Activated CD4-positive, alpha-beta T cell treated with anti-CD3 and anti-CD28 coated beads, Interleukin-2, amount 10 ng/mL, durations not matched to agents 24 days and 14 days (primary cell): ENCODE data around the gene FAM89B. TPM values are rescaled to one million over a fixed set of nuclear protein-coding genes. Genes with fewer than 3 reads are reported as not detected.

ENCODE experiments used
- DNase-seq: peaks from one replicate; pipeline ENCODE4 v3.0.0; 2022
- H3K27ac Mint-ChIP-seq: one replicate; pipeline ENCODE4 v1.8.0; 2022; ENCODE audit warnings: mild to moderate bottlenecking, mixed read lengths
- H3K27me3 Mint-ChIP-seq: one replicate; pipeline ENCODE4 v1.8.0; 2022; ENCODE audit warnings: mixed read lengths
- H3K36me3 Mint-ChIP-seq: one replicate; pipeline ENCODE4 v1.8.0; 2022; ENCODE audit warnings: low read depth, mild to moderate bottlenecking, mixed read lengths
- H3K4me1 Mint-ChIP-seq: one replicate; pipeline ENCODE4 v1.8.0; 2021; ENCODE audit warnings: mixed read lengths
- H3K4me3 Mint-ChIP-seq: one replicate; pipeline ENCODE4 v1.8.0; 2022; ENCODE audit warnings: mild to moderate bottlenecking, moderate library complexity, mixed read lengths
- H3K9me3 Mint-ChIP-seq: one replicate; pipeline ENCODE4 v1.8.0; 2021; ENCODE audit warnings: mixed read lengths
- intact Hi-C: fragments of 100-400 bp; cut with micrococcal nuclease; formaldehyde crosslinking; loops from one replicate; pipeline ENCODE4 v1.15.1; 2023
- total RNA-seq: library from RNA; stranded (reverse); gene quantifications from 2 replicates; pipeline ENCODE4 v1.2.3, GENCODE V29; 2022

FAM89B gene
- total RNA-seq, 1 donor from 2014 or later, result 42.4 TPM

GRCh38 chr11:65569164-65569972 lies 3.0 kb upstream of the FAM89B start:
- H3K36me3 Mint-ChIP-seq, result peaks cover 39% of the 10 kb centered on the region
- H3K4me1 Mint-ChIP-seq, result peaks cover 55% of the 10 kb centered on the region
- no peaks in the 10 kb centered on the region for H3K27me3 Mint-ChIP-seq
- no peak for DNase-seq
- H3K9me3 Mint-ChIP-seq, result no peaks in the 10 kb centered on the region
- H3K4me3 Mint-ChIP-seq, result peak overlapping the region; percentile 97
- H3K27ac Mint-ChIP-seq, result peak overlapping the region; percentile 99
- intact Hi-C loops, result loop anchor here (1.0 to 2.0 kb wide), 2 partner anchors 10 to 17 kb away; no protein-coding TSS in a partner anchor

DNA sequence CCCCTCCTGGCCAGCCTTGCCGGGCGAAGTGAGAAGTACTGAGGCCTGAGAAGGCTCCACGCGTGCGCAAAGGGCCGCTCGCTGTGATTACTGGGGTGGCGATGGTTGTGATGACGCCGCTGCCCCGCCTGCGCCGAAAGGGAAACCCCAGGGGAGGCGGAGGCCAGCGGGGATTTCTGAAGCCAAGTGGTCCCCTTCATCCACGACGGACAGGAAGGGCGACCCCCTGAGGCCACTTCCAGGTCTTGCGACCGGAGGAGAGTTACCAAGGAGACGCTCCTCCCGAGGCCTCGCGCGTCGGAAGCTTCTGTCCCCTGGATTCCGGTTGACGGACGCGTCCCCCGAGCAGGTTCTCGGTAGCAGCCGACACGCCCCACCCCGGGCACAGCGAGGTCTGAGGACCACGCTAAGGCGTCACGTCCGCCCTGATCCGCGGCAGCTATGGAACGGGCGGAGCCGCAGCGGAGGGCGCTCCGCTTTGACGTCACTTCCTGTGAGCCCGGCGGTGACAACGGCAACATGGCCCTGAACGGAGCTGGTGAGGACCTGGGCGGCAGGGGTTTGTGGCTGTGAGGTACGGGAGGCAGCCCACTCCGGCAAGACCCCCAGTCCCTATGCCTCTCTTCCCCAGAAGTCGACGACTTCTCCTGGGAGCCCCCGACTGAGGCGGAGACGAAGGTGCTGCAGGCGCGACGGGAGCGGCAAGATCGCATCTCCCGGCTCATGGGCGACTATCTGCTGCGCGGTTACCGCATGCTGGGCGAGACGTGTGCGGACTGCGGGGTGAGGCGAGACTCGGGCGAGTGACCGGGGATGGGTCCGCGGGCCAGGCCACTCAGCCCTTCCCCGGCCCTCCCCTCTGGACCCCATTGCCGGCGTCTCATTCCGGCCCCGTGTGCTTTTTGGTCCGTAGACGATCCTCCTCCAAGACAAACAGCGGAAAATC lies 2.1 kb upstream of the FAM89B start, which contains the start of gene ZNRD2:
TSS of gene ZNRD2 (plus strand) at position 505 of the 946 bp plus-strand sequence. CDS start at position 520, 15 bp downstream.
- Mint-ChIP-seq H3K27me3 (no peaks in the 10 kb centered on the region), H3K9me3 (no peaks in the 10 kb centered on the region), H3K4me3 (peak within 1 kb of the TSS; percentile 97), H3K36me3 (peaks cover 39% of the 10 kb centered on the region), H3K4me1 (peaks cover 57% of the 10 kb centered on the region), H3K27ac (peak within 1 kb of the TSS; percentile 99)
- intact Hi-C loops, result loop anchor here (1.0 to 5.0 kb wide), 8 partner anchors 11 to 543 kb away; partner anchors contain the start of genes MALAT1, PCNX3 and SNX15
- DNase-seq, result peak; percentile 100

DNA sequence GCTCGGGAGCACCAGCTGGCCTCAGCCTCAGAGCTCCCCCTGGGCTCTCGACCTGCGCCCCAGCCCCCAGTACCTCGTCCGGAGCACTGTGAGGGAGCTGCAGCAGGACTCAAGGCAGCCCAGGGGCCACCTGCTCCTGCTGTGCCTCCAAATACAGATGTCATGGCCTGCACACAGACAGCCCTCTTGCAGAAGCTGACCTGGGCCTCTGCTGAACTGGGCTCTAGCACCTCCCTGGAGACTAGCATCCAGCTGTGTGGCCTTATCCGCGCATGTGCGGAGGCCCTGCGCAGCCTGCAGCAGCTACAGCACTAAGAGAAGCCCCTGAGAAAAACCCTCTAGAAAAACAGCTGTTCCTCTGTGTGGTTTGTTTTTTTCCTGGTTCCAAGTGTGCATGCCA lies 918 bp upstream of the FAM89B start:
- intact Hi-C loops, result loop anchor here (2.0 to 5.0 kb wide), 2 partner anchors 81 to 545 kb away; partner anchors contain the start of gene SNX15
- Mint-ChIP-seq H3K4me3 (peak overlapping the region; percentile 97), H3K9me3 (no peaks in the 10 kb centered on the region), H3K27ac (peak overlapping the region; percentile 86), H3K4me1 (peaks cover 51% of the 10 kb centered on the region), H3K36me3 (peaks cover 42% of the 10 kb centered on the region), H3K27me3 (no peaks in the 10 kb centered on the region)
- no peak for DNase-seq

GRCh38 chr11:65571940-65572339 lies 398 bp upstream of the FAM89B start:
- H3K4me1 Mint-ChIP-seq, result peaks cover 51% of the 10 kb centered on the region
- H3K27me3 Mint-ChIP-seq, result no peaks in the 10 kb centered on the region
- peak; percentile 81 for DNase-seq
- H3K4me3 Mint-ChIP-seq, result peak overlapping the region; percentile 97
- H3K27ac Mint-ChIP-seq, result peak overlapping the region; percentile 86
- intact Hi-C loops, result loop anchor here (2.0 to 5.0 kb wide), 2 partner anchors 80 to 545 kb away; partner anchors contain the start of gene SNX15
- peaks cover 47% of the 10 kb centered on the region for H3K36me3 Mint-ChIP-seq
- no peaks in the 10 kb centered on the region for H3K9me3 Mint-ChIP-seq

GRCh38 chr11:65573391-65574079 lies 1.2 kb downstream of the FAM89B start:
- Mint-ChIP-seq H3K36me3 (peaks cover 47% of the 10 kb centered on the region), H3K9me3 (no peaks in the 10 kb centered on the region), H3K27ac (peak overlapping the region; percentile 80), H3K4me3 (peak overlapping the region; percentile 88), H3K27me3 (no peaks in the 10 kb centered on the region), H3K4me1 (peaks cover 55% of the 10 kb centered on the region)
- peak; percentile 75 for DNase-seq
- intact Hi-C loops, result loop anchor here (1.0 to 5.0 kb wide), 9 partner anchors 15 to 245 kb away; partner anchors contain the start of genes MALAT1, PCNX3 and SIPA1

- Mint-ChIP-seq H3K9me3 (no peaks in the 10 kb centered on the region), H3K4me1 (peaks cover 51% of the 10 kb centered on the region)
Measured at GRCh38 chr11:65574109-65574810, 1.9 kb downstream of the FAM89B start.

DNA sequence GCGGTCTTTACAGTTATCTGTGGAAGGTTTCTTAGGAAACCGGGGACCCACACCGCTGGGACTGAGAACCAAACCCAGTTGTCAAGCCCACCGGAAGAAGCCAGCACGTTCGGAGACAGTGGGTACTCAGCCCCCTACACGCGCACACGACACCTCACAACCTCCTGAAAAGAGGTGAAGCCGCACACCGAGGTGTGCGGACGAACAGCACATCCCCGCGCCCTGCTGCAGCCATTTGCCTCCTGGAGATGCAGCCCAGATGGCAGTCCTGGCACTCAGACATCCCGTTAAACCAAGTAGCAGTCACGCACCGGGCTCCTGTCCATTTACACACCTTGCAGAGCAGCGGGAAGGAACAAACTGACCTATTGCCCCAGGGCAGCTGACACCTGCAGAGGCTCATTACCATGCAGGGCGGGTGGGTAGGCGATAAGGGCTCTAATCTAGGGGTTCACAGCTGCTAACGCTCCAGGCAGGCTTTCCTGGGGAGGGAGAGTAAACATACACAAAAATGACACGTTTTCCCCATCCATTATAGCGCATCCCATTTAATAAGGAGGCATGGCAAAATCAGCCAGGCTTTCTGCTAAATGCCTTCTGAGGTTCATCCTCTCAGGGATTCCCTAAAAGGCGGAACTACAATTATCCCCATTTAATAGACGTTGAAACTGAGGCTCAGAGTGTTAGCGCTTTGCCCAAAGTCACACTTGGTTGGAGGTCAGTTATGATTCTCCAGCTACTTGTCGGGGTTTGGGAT lies 2.7 kb downstream of the FAM89B start:
- intact Hi-C loops, result loop anchor here (1.0 to 5.0 kb wide), 9 partner anchors 13 to 243 kb away; partner anchors contain the start of genes MALAT1, PCNX3 and SIPA1
- peak overlapping the region; percentile 88 for H3K4me3 Mint-ChIP-seq
- peak overlapping the region; percentile 96 for H3K27ac Mint-ChIP-seq
- DNase-seq, result no peak
- peaks cover 52% of the 10 kb centered on the region for H3K4me1 Mint-ChIP-seq
- no peaks in the 10 kb centered on the region for H3K27me3 Mint-ChIP-seq
- no peaks in the 10 kb centered on the region for H3K9me3 Mint-ChIP-seq
- peaks cover 51% of the 10 kb centered on the region for H3K36me3 Mint-ChIP-seq

More at GRCh38 chr11:65574109-65574810, 1.9 kb downstream of the FAM89B start:
- intact Hi-C loops, result loop anchor here (1.0 to 5.0 kb wide), 9 partner anchors 14 to 244 kb away; partner anchors contain the start of genes MALAT1, PCNX3 and SIPA1
- H3K27ac Mint-ChIP-seq, result peak overlapping the region; percentile 96
- no peaks in the 10 kb centered on the region for H3K27me3 Mint-ChIP-seq
- peak overlapping the region; percentile 88 for H3K4me3 Mint-ChIP-seq
- peaks cover 48% of the 10 kb centered on the region for H3K36me3 Mint-ChIP-seq
- DNase-seq, result peak; percentile 98

DNA sequence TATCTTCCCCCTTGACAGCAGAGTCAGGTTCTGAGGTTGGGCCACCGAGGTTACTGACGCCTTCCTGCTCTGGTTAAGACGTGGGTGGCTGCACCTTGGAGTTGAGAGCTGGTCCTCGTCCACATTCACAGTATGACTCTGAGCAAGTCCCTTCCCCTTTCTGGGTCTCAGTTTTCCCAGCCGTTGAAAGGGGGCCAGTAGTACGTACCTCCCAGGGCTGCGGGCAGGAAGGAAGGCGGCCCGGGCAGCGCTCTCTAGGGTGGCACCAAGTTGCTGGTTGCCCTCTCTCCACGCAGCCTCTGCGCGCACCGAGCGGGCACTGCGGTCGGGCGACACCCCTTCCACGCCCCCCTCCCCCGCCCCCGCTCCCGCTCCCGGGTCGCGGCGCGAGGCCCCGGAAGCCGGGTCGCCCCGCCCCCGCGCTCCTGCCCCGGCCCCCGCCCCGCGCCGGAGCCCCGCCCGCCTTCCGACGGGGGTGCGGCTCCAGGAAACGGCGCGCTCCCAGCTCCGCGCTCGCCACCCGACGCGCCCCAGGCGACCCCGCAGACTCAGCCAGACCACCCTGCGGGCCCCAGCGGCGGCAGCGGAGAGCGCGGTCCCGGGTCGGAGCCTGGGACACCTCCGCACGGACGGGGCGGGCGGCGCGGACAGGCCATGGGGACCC lies 3.4 kb downstream of the FAM89B start, which contains the start of gene EHBP1L1:
TSS of gene EHBP1L1 (plus strand) at position 486 of the 664 bp plus-strand sequence. CDS start 250 bp downstream, outside the sequence.
- no peaks in the 10 kb centered on the region for H3K9me3 Mint-ChIP-seq
- peak within 1 kb of the TSS; percentile 96 for H3K27ac Mint-ChIP-seq
- H3K27me3 Mint-ChIP-seq, result no peaks in the 10 kb centered on the region
- peak; percentile 95 for DNase-seq
- intact Hi-C loops, result loop anchor here (2.0 kb wide), 3 partner anchors 63 to 151 kb away; partner anchors contain the start of genes MALAT1 and SIPA1
- peaks cover 50% of the 10 kb centered on the region for H3K4me1 Mint-ChIP-seq
- peaks cover 51% of the 10 kb centered on the region for H3K36me3 Mint-ChIP-seq
- peak within 1 kb of the TSS; percentile 92 for H3K4me3 Mint-ChIP-seq

DNA sequence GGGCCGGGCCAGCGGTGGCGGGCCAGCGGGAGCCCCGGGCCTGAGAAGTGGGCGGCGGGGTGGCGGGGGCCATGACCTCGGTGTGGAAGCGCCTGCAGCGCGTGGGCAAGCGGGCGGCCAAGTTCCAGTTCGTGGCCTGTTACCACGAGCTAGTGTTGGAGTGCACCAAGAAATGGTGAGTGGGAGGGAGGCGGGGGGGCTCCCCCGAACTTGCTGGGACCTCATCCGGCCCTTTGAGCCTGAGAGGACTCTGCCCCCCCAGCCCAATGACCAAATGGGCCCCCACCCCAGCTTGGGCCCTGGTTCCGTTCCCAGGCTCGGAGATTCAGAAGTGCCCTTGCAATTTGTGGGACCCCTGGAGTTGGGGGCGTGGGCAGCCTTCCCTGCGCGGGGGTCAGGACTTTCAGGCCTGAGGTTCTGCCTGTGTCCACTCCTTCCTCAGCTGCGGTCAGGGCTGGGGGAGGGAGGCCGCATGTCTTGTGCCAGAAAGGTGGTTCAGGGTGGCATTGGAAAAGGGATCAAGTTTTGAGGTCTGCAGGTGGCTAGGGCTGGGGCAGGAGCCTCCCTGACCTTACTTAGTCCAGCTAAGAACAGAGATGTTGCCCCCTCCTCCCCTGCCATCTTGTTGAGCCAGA lies 4.0 kb downstream of the FAM89B start:
- Mint-ChIP-seq H3K4me1 (peaks cover 48% of the 10 kb centered on the region), H3K27ac (peak overlapping the region; percentile 87), H3K27me3 (no peaks in the 10 kb centered on the region), H3K9me3 (no peaks in the 10 kb centered on the region), H3K4me3 (peak overlapping the region; percentile 92), H3K36me3 (peaks cover 52% of the 10 kb centered on the region)
- no peak for DNase-seq
- intact Hi-C loops, result no loop called here

DNA sequence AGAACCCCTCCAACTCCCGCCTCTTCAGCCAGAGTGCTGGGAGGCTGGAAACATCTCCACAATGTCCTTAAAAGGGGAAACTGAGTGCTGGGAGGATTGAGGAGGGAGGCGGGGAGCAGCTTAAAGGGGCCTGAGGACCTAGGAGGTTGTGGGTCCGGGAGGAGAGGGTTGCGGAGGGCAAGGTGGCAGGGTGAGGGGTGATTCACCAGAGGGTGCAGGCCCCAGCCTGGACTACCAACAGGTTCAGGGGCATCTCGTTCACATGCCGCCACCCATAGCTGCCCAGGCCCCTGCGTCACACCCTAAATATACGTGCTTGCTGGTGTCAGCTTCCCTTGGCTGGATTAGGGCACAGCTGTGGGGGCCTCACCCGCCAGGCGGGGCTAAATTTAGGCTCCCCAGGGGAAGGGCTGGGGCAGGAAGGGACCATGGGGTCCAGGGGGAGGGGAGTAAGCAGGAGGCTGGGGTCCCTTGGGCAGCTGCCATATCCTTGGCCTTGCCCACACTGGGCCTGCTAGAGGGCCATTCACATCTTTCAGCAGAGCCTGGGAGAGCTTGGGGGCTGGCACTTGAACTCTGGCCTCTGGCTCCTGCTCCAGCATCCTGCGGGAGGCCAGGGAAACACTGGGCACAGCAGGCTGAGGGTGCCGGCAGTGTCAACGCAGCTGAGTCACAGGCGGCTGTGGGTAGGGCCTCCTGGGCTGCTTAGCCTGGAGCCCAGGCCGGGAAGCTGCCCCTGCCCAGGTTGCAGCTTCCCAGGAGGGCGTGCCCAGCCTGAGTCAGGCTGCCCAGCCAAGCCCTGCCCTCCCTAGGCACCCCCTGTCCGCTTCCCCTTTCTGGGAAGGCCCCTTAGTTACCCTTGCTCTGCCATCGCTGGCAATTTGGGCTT lies 4.8 kb downstream of the FAM89B start:
- Mint-ChIP-seq H3K9me3 (no peaks in the 10 kb centered on the region), H3K27ac (peak overlapping the region; percentile 87), H3K27me3 (no peaks in the 10 kb centered on the region), H3K4me1 (peaks cover 42% of the 10 kb centered on the region), H3K4me3 (peak overlapping the region; percentile 92), H3K36me3 (peaks cover 53% of the 10 kb centered on the region)
- intact Hi-C loops, result no loop called here
- peak; percentile 75 for DNase-seq
